K562 (cell line): ENCODE data around the gene RSRP1. TPM values are rescaled to one million over a fixed set of nuclear protein-coding genes. Genes with fewer than 3 reads are reported as not detected.
A peak's percentile ranks its signal among the peaks of the same experiment; 100 is the strongest.

Experiments
- BRD4 ChIP-seq: fragments of 200-600 bp; sonication (generic); IDR thresholded peaks from 2 replicates; pipeline ENCODE4 v1.6.1; 2017; ENCODE audit warnings: inconsistent platforms
- GATA2 ChIP-seq: sonication (generic); formaldehyde crosslinking; IDR thresholded peaks from 2 replicates; pipeline ENCODE4 v1.4.0; 2020; ENCODE audit warnings: mild to moderate bottlenecking, missing genetic modification reagents
- KLF10 ChIP-seq: fragments of 250-450 bp; sonication (Bioruptor Pico); IDR thresholded peaks from 2 replicates; pipeline ENCODE4 v1.6.1; 2021; ENCODE audit warnings: matching md5 sums
- MECOM ChIP-seq: fragments of 250-450 bp; sonication (Bioruptor Pico); IDR thresholded peaks from 2 replicates; pipeline ENCODE4 v1.8.0; 2022; ENCODE audit warnings: inconsistent platforms
- NCOA2 ChIP-seq, 2 experiments: fragments of 450-650 bp; IDR thresholded peaks; 2 replicates each; pipeline ENCODE4 v1.6.1; 2018; ENCODE audit warnings: mild to moderate bottlenecking in 2 of 2, moderate library complexity in 1 of 2; ENCODE audit not compliant: partially characterized antibody in 2 of 2
- NELFE ChIP-seq: IDR thresholded peaks from 2 replicates; pipeline ENCODE4 v1.6.1; 2011; ENCODE audit warnings: mild to moderate bottlenecking; ENCODE audit not compliant: insufficient read depth, insufficient read length
- POLR3G ChIP-seq: IDR thresholded peaks from 2 replicates; pipeline ENCODE4 v1.6.1; 2011; ENCODE audit not compliant: insufficient read length, insufficient replicate concordance; ENCODE audit errors: extremely low read depth
- PTTG1 ChIP-seq: fragments of 450-650 bp; IDR thresholded peaks from 2 replicates; pipeline ENCODE4 v1.6.1; 2016; ENCODE audit warnings: low read depth, mild to moderate bottlenecking, missing genetic modification characterization, missing compliant biosample characterization
- RBM17 ChIP-seq: fragments of 200-400 bp; formaldehyde crosslinking; IDR thresholded peaks from 2 replicates; pipeline ENCODE4 v1.6.1; 2017; ENCODE audit warnings: low read depth, mild to moderate bottlenecking, low read length, borderline replicate concordance
- SUPT5H ChIP-seq: fragments of 450-650 bp; IDR thresholded peaks from 2 replicates; pipeline ENCODE4 v1.6.1; 2016
- ZNF12 ChIP-seq: sonication (generic); formaldehyde crosslinking; IDR thresholded peaks from 2 replicates; pipeline ENCODE4 v1.4.0; 2020; ENCODE audit warnings: mild to moderate bottlenecking, missing genetic modification reagents
- ZNF239 ChIP-seq: fragments of 250-450 bp; sonication (Bioruptor Pico); IDR thresholded peaks from 2 replicates; pipeline ENCODE4 v1.4.0; 2020; ENCODE audit warnings: mild to moderate bottlenecking
- ZNF561 ChIP-seq: fragments of 450-650 bp; formaldehyde crosslinking; conservative IDR thresholded peaks from 2 replicates; pipeline ENCODE4 v1.4.0; 2020; ENCODE audit warnings: mild to moderate bottlenecking, moderate library complexity
- ZNF77 ChIP-seq: fragments of 250-450 bp; sonication (Bioruptor Pico); IDR thresholded peaks from 2 replicates; pipeline ENCODE4 v1.5.0; 2020
- polyA plus RNA-seq, 8 experiments: library from polyadenylated mRNA; depleted of rRNA in 4 of 8; stranded (reverse) in 5 of 8; unstranded in 3 of 8; fragments of >200 nt; fragmentation: Nextera tagmentation in 2 of 8; fragmentation: Illumina TruSeq in 1 of 8; extraction: Ambion mirVana in 2 of 8; extraction: Trizol in 1 of 8; gene quantifications; 2 replicates each; pipeline versions ENCODE4 v1.2.1 to v1.2.3, GENCODE V29; 2011 to 2014; ENCODE audit warnings: inconsistent platforms in 1 of 8, missing spikeins in 1 of 8
- total RNA-seq, 7 experiments: library from RNA; depleted of rRNA in 6 of 7; stranded (reverse); fragments of >200 nt in 6 of 7; fragmentation: Illumina TruSeq in 2 of 7; extraction: Trizol in 2 of 7; gene quantifications; 2 replicates each; pipeline versions ENCODE4 v1.2.1 to v1.2.3, GENCODE V29; 2011 to 2021; ENCODE audit warnings: low replicate concordance in 1 of 7
- TF ChIP-seq, protein P1 (sequence below): fragments of 250-450 bp; sonication (Bioruptor Pico); IDR thresholded peaks from 2 replicates; pipeline ENCODE4 v1.8.0; 2021; ENCODE audit warnings: borderline replicate concordance, mild to moderate bottlenecking, moderate library complexity; ENCODE audit not compliant: poor library complexity, severe bottlenecking
- TF ChIP-seq, protein P2 (sequence below): fragments of 450-650 bp; IDR thresholded peaks from 2 replicates; pipeline ENCODE4 v1.6.1; 2016; ENCODE audit warnings: low read depth, mild to moderate bottlenecking, moderate library complexity
- TF ChIP-seq, protein P3 (sequence below): fragments of 450-650 bp; formaldehyde crosslinking; IDR thresholded peaks from 2 replicates; pipeline ENCODE4 v1.4.0; 2020; ENCODE audit warnings: mild to moderate bottlenecking, moderate library complexity
- TF ChIP-seq, protein P4 (sequence below): fragments of 250-450 bp; sonication (Bioruptor Pico); IDR thresholded peaks from 2 replicates; pipeline ENCODE4 v1.8.0; 2022; ENCODE audit warnings: moderate library complexity, mild to moderate bottlenecking, inconsistent platforms
- TF ChIP-seq, protein P5 (sequence below): sonication (generic); formaldehyde crosslinking; IDR thresholded peaks from 2 replicates; pipeline ENCODE4 v1.8.0; 2022; ENCODE audit warnings: mild to moderate bottlenecking, missing genetic modification reagents
- TF ChIP-seq, protein P6 (sequence below), 2 experiments: fragments of 150-350 bp in 1 of 2; IDR thresholded peaks; 2 replicates each; pipeline ENCODE4 v1.6.1; 2012 to 2016; ENCODE audit warnings: low read depth in 2 of 2, low read length in 2 of 2, mild to moderate bottlenecking in 1 of 2, moderate library complexity in 1 of 2

Gene RSRP1
- total and polyA plus RNA-seq, 9 of the 15 experiments (the other 6 are each of a cell fraction or from before 2014, with no cell fraction given), result 27.2 to 283 (median 146) TPM

DNA sequence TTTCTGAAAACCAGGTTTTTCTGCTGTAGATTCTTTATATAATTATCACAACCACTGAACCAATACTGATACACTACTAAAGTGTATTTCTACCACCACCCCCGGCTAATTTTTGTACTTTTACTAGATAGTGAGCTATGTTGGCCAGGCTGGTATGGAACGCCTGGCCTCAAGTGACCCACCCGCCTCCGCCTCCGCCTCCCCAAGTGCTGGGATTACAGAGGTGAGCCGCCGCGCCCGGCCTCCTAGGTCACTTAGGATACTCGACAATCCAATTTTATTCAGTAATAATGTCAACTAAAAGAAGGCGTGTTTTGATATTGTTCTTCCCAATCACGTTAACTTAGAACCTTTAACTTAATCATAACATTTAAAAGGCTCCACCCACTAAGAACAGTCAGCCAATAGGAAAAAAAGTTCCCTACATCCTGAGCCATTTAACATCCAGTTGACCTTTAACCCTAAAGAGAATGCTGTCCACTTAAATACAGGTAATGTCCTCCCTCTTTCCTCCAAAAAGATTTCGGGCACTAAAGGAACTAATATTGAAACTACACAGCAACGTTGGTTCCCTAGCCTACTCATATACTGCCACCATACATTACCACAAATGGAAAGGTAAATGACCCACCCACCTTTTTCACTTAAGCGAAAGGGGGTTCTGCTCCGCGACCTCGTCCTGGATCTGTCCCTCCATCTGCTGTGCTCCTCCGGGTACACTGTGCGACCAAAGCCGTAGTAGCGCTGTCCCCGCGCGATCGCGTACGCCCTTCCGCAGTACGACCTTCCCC is 1.2 kb downstream of the RSRP1 start (continued):
- TF ChIP-seq, protein P1, sequence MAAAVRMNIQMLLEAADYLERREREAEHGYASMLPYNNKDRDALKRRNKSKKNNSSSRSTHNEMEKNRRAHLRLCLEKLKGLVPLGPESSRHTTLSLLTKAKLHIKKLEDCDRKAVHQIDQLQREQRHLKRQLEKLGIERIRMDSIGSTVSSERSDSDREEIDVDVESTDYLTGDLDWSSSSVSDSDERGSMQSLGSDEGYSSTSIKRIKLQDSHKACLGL, result no peak
- TF ChIP-seq, protein P2, sequence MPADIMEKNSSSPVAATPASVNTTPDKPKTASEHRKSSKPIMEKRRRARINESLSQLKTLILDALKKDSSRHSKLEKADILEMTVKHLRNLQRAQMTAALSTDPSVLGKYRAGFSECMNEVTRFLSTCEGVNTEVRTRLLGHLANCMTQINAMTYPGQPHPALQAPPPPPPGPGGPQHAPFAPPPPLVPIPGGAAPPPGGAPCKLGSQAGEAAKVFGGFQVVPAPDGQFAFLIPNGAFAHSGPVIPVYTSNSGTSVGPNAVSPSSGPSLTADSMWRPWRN, result no peak
- TF ChIP-seq, protein P3, sequence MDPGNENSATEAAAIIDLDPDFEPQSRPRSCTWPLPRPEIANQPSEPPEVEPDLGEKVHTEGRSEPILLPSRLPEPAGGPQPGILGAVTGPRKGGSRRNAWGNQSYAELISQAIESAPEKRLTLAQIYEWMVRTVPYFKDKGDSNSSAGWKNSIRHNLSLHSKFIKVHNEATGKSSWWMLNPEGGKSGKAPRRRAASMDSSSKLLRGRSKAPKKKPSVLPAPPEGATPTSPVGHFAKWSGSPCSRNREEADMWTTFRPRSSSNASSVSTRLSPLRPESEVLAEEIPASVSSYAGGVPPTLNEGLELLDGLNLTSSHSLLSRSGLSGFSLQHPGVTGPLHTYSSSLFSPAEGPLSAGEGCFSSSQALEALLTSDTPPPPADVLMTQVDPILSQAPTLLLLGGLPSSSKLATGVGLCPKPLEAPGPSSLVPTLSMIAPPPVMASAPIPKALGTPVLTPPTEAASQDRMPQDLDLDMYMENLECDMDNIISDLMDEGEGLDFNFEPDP (CRISPR knock-in tag), result no peak
- TF ChIP-seq, protein P4, sequence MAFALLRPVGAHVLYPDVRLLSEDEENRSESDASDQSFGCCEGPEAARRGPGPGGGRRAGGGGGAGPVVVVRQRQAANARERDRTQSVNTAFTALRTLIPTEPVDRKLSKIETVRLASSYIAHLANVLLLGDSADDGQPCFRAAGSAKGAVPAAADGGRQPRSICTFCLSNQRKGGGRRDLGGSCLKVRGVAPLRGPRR (CRISPR knock-in tag), result 0 out of 2 replicates have a peak, but pooled peaks have one; percentile 31
- TF ChIP-seq ZNF561, result no peak
- TF ChIP-seq POLR3G, result no peak
- TF ChIP-seq NCOA2 (IDR thresholded peaks at IDR 0.05; ENCODE audit: partially characterized antibody in 2 of 2), result no peak
- no peak for TF ChIP-seq ZNF77 (CRISPR knock-in tag)
- no peak for TF ChIP-seq RBM17
- TF ChIP-seq PTTG1, result no peak
- TF ChIP-seq MECOM (CRISPR knock-in tag), result no peak
- TF ChIP-seq, protein P5, sequence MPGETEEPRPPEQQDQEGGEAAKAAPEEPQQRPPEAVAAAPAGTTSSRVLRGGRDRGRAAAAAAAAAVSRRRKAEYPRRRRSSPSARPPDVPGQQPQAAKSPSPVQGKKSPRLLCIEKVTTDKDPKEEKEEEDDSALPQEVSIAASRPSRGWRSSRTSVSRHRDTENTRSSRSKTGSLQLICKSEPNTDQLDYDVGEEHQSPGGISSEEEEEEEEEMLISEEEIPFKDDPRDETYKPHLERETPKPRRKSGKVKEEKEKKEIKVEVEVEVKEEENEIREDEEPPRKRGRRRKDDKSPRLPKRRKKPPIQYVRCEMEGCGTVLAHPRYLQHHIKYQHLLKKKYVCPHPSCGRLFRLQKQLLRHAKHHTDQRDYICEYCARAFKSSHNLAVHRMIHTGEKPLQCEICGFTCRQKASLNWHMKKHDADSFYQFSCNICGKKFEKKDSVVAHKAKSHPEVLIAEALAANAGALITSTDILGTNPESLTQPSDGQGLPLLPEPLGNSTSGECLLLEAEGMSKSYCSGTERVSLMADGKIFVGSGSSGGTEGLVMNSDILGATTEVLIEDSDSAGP (CRISPR knock-in tag), result 0 out of 2 replicates have a peak, but pooled peaks have one; percentile 41
- TF ChIP-seq NELFE, result no peak
- 0 out of 2 replicates have a peak, but pooled peaks have one; percentile 22 for TF ChIP-seq SUPT5H
- no peak for TF ChIP-seq ZNF239
- TF ChIP-seq GATA2, result 0 out of 2 replicates have a peak, but pooled peaks have one; percentile 6
- TF ChIP-seq BRD4, result no peak
- TF ChIP-seq ZNF12, result peak; percentile 39; the same call in 1 of the 2 replicates
- TF ChIP-seq, protein P6, sequence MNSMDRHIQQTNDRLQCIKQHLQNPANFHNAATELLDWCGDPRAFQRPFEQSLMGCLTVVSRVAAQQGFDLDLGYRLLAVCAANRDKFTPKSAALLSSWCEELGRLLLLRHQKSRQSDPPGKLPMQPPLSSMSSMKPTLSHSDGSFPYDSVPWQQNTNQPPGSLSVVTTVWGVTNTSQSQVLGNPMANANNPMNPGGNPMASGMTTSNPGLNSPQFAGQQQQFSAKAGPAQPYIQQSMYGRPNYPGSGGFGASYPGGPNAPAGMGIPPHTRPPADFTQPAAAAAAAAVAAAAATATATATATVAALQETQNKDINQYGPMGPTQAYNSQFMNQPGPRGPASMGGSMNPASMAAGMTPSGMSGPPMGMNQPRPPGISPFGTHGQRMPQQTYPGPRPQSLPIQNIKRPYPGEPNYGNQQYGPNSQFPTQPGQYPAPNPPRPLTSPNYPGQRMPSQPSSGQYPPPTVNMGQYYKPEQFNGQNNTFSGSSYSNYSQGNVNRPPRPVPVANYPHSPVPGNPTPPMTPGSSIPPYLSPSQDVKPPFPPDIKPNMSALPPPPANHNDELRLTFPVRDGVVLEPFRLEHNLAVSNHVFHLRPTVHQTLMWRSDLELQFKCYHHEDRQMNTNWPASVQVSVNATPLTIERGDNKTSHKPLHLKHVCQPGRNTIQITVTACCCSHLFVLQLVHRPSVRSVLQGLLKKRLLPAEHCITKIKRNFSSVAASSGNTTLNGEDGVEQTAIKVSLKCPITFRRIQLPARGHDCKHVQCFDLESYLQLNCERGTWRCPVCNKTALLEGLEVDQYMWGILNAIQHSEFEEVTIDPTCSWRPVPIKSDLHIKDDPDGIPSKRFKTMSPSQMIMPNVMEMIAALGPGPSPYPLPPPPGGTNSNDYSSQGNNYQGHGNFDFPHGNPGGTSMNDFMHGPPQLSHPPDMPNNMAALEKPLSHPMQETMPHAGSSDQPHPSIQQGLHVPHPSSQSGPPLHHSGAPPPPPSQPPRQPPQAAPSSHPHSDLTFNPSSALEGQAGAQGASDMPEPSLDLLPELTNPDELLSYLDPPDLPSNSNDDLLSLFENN (IDR thresholded peaks at IDR 0.05; ENCODE audit: low read depth in 2 of 2, low read length in 2 of 2), result no peak
- no peak for TF ChIP-seq KLF10 (CRISPR knock-in tag)
